GM19395 (cell line): ENCODE results near the gene ERC2.

Source experiments
- ATAC-seq: cut with Tn5 transposase; IDR thresholded peaks from one replicate; pipeline ENCODE4 v1.9.1; 2021; ENCODE audit warnings: mild to moderate bottlenecking, moderate library complexity; ENCODE audit not compliant: unreplicated experiment

Gene ERC2

DNA sequence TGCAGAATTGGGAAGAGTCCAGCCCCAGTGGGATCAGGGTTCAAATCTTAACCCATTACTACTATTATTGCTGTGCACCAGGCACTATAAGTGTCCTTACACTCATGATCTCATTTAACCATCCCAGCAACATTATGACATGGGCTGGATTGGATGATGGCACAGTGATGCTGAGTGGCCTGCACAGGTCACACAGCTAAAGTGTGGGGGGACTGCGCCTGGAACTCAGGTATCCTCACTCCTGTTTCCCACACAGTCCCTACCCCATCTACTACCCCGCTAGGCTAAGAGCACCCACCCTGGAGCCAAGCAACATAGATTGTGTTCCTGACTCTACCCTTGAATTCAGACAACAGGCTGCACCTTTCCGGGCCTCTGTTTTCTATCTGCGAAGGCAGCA lies 997.2 kb downstream of the ERC2 start:
- no peak for ATAC-seq

- no peak for ATAC-seq
These were observed 998.2 kb downstream of the ERC2 start for GRCh38 chr3:55469957-55470526.

- no peak for ATAC-seq
These were observed 1000.0 kb downstream of the ERC2 start for GRCh38 chr3:55468251-55468650.

- ATAC-seq = no peak
These were observed 1001.2 kb downstream of the ERC2 start for GRCh38 chr3:55467099-55467498.

- no peak for ATAC-seq
These were observed 1001.7 kb downstream of the ERC2 start for GRCh38 chr3:55466526-55466925.

GRCh38 chr3:55461896-55462295 lies 1006.4 kb downstream of the ERC2 start:
- no peak for ATAC-seq

DNA sequence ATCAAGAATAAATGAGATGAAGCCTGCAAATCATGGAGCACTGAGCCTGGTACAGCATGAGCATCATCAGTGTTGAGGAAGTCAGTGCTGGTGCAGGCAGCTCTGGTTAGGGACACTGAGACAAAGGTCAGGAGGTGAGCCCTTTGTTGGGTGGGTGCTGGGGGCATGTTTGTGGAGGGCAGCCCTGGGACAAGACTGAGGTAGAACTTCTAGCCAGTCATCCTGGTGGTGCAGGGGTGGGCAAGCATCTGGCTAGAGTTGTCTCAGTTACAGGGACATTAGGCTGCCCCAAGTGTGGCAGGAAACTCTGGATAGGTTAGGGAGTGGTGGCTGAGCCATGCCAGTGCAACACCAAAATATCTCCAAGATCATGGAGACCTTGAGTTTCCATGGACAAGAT lies 1008.4 kb downstream of the ERC2 start:
- ATAC-seq = no peak
